DOHH2 (cell line): ENCODE data around the gene HYAL2.

Source experiments
- H3F3A ChIP-seq: fragments of 200-600 bp; sonication (generic), shearing (Covaris generic); 2 replicates; pipeline ENCODE4 v1.6.0; 2016; ENCODE audit warnings: antibody characterized with exemption, mild to moderate bottlenecking; ENCODE audit not compliant: control insufficient read depth, insufficient read depth
- H3K27ac ChIP-seq: fragments of 200-600 bp; sonication (generic); 2 replicates; pipeline ENCODE4 v1.5.1; 2014; ENCODE audit warnings: low read depth, mild to moderate bottlenecking, low read length, moderate library complexity
- H3K27me3 ChIP-seq: fragments of 200-600 bp; sonication (generic); 2 replicates; pipeline ENCODE4 v1.6.1; 2014; ENCODE audit warnings: mild to moderate bottlenecking, low read length, mixed read lengths; ENCODE audit not compliant: control insufficient read depth
- H3K36me3 ChIP-seq: fragments of 200-600 bp; sonication (generic); 2 replicates; pipeline ENCODE4 v1.6.1; 2014; ENCODE audit warnings: mild to moderate bottlenecking, low read length, moderate library complexity, mixed read lengths; ENCODE audit not compliant: control insufficient read depth
- H3K4me1 ChIP-seq: fragments of 200-600 bp; sonication (generic); 2 replicates; pipeline ENCODE4 v1.6.1; 2014; ENCODE audit warnings: mild to moderate bottlenecking, low read length, mixed read lengths; ENCODE audit not compliant: control insufficient read depth
- H3K4me2 ChIP-seq: fragments of 200-600 bp; sonication (generic); 2 replicates; pipeline ENCODE4 v1.6.0; 2014; ENCODE audit warnings: mild to moderate bottlenecking, low read length, moderate library complexity
- H3K4me3 ChIP-seq: fragments of 200-600 bp; sonication (generic); 2 replicates; pipeline ENCODE4 v1.5.1; 2014; ENCODE audit warnings: mild to moderate bottlenecking, low read length, mixed read lengths
- H3K79me2 ChIP-seq: fragments of 200-600 bp; sonication (generic); 2 replicates; pipeline ENCODE4 v1.6.1; 2014; ENCODE audit warnings: mild to moderate bottlenecking, low read length, mixed read lengths; ENCODE audit not compliant: control insufficient read depth
- H3K9me2 ChIP-seq: fragments of 200-600 bp; sonication (generic); replicated peaks from 2 replicates; pipeline ENCODE4 v1.6.1; 2014; ENCODE audit warnings: mild to moderate bottlenecking, low read length, mixed read lengths; ENCODE audit not compliant: control insufficient read depth
- H3K9me3 ChIP-seq: fragments of 200-600 bp; sonication (generic); 2 replicates; pipeline ENCODE4 v1.6.1; 2014; ENCODE audit warnings: antibody characterized with exemption, low read length, mixed read lengths; ENCODE audit not compliant: control insufficient read depth, insufficient read depth
- H4K20me1 ChIP-seq: fragments of 200-600 bp; sonication (generic); 2 replicates; pipeline ENCODE4 v1.6.0; 2014; ENCODE audit warnings: low read depth, mild to moderate bottlenecking, antibody characterized with exemption, low read length, moderate library complexity; ENCODE audit not compliant: control insufficient read depth, insufficient read depth
- CTCF ChIP-seq: fragments of 200-600 bp; sonication (generic); IDR thresholded peaks from one replicate; pipeline ENCODE4 v1.5.1; 2014; ENCODE audit warnings: antibody characterized with exemption, mild to moderate bottlenecking, low read depth, low read length; ENCODE audit not compliant: poor library complexity, severe bottlenecking
- EZH2phosphoT487 ChIP-seq: fragments of 200-600 bp; sonication (generic); IDR thresholded peaks from 2 replicates; pipeline ENCODE4 v1.6.1; 2017; ENCODE audit warnings: borderline replicate concordance, mild to moderate bottlenecking, antibody characterized with exemption, low read length, moderate library complexity, mixed read lengths

The HYAL2 gene

GRCh38 chr3:50345586-50346234 lies 23.2 kb upstream of the HYAL2 start, which contains the start of gene ZMYND10:
ZMYND10 (minus strand) TSS chr3:50345732; CDS start chr3:50345579, 153 bp downstream.
- Histone ChIP-seq H3K9me3 (no peaks in the 10 kb centered on the region), H3K9me2 (no peaks in the 10 kb centered on the region), H3K4me2 (peak within 1 kb of the TSS; percentile 61), H3K79me2 (peaks cover 15% of the 10 kb centered on the region), H3K4me1 (peaks cover 42% of the 10 kb centered on the region), H3F3A (peaks cover 7% of the 10 kb centered on the region; the same call in 1 of the 2 replicates), H3K27me3 (no peaks in the 10 kb centered on the region), H3K27ac (no peak within 1 kb of the TSS), H4K20me1 (no peaks in the 10 kb centered on the region), H3K36me3 (peaks cover 19% of the 10 kb centered on the region), H3K4me3 (peak within 1 kb of the TSS; percentile 56)
- TF ChIP-seq CTCF, result no peak

- peaks cover 20% of the 10 kb centered on the region for H3K36me3 ChIP-seq
- TF ChIP-seq EZH2phosphoT487, result no peak
- no peak for TF ChIP-seq CTCF
- no peaks in the 10 kb centered on the region for H4K20me1 ChIP-seq
- H3K27me3 ChIP-seq, result no peaks in the 10 kb centered on the region
- peak overlapping the region; percentile 56; the same call in 1 of the 2 replicates for H3K4me3 ChIP-seq
- peaks cover 7% of the 10 kb centered on the region; the same call in 1 of the 2 replicates for H3F3A ChIP-seq
- H3K79me2 ChIP-seq, result peaks cover 15% of the 10 kb centered on the region
- peak overlapping the region; percentile 61 for H3K4me2 ChIP-seq
- no peaks in the 10 kb centered on the region for H3K9me2 ChIP-seq
- H3K9me3 ChIP-seq, result no peaks in the 10 kb centered on the region
- H3K4me1 ChIP-seq, result peaks cover 43% of the 10 kb centered on the region
- H3K27ac ChIP-seq, result no peak overlapping the region
Measured at GRCh38 chr3:50345008-50345407, 22.5 kb upstream of the HYAL2 start.

- Histone ChIP-seq H3K9me2 (no peaks in the 10 kb centered on the region), H3K36me3 (peaks cover 20% of the 10 kb centered on the region), H3K4me2 (no peak overlapping the region), H3F3A (peaks cover 14% of the 10 kb centered on the region), H3K79me2 (peaks cover 26% of the 10 kb centered on the region), H3K4me3 (no peak overlapping the region), H3K9me3 (no peaks in the 10 kb centered on the region), H4K20me1 (no peaks in the 10 kb centered on the region), H3K4me1 (peaks cover 50% of the 10 kb centered on the region), H3K27ac (no peak overlapping the region), H3K27me3 (no peaks in the 10 kb centered on the region)
- no peak for TF ChIP-seq EZH2phosphoT487
- TF ChIP-seq CTCF, result no peak
Measured at GRCh38 chr3:50342813-50343633, 20.5 kb upstream of the HYAL2 start.
